ENCODE data around the gene DENND4A.

DNA sequence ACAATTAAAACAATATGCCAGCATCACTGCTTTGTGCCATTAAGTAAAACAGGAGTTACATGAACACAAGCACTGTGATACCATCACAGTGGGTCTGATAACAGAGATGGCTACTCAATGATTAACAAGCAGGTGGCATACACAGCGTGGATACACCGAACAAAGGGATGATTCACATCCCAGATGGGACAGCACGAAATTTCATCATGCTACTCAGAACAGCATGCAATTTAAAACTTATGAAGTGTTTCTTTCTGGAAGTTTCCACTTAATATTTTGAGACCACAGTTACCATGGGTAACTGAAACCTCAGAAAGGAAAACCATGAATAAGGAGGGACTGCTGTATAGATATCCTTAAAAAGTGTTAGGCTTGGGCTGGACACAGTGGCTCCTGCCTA is 125.8 kb downstream of the DENND4A start:
- no peak for TF ChIP-seq GLIS3 (CRISPR knock-in tag; IDR thresholded peaks at IDR 0.05)
- TF ChIP-seq ESRRG (CRISPR knock-in tag; IDR thresholded peaks at IDR 0.05) = no peak
- TF ChIP-seq ZNF565 (CRISPR knock-in tag; conservative IDR thresholded peaks at IDR 0.05; ENCODE audit: low read depth) = no peak
- TF ChIP-seq OSR1 (CRISPR knock-in tag; IDR thresholded peaks at IDR 0.05) = no peak
- TF ChIP-seq, protein P1, sequence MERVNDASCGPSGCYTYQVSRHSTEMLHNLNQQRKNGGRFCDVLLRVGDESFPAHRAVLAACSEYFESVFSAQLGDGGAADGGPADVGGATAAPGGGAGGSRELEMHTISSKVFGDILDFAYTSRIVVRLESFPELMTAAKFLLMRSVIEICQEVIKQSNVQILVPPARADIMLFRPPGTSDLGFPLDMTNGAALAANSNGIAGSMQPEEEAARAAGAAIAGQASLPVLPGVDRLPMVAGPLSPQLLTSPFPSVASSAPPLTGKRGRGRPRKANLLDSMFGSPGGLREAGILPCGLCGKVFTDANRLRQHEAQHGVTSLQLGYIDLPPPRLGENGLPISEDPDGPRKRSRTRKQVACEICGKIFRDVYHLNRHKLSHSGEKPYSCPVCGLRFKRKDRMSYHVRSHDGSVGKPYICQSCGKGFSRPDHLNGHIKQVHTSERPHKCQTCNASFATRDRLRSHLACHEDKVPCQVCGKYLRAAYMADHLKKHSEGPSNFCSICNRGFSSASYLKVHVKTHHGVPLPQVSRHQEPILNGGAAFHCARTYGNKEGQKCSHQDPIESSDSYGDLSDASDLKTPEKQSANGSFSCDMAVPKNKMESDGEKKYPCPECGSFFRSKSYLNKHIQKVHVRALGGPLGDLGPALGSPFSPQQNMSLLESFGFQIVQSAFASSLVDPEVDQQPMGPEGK (CRISPR knock-in tag; IDR thresholded peaks at IDR 0.05; ENCODE audit: borderline replicate concordance) = no peak
- no peak for TF ChIP-seq RARB (CRISPR knock-in tag; IDR thresholded peaks at IDR 0.05)
- no peak for TF ChIP-seq ZFP3 (CRISPR knock-in tag; IDR thresholded peaks at IDR 0.05)
- TF ChIP-seq, protein P2, sequence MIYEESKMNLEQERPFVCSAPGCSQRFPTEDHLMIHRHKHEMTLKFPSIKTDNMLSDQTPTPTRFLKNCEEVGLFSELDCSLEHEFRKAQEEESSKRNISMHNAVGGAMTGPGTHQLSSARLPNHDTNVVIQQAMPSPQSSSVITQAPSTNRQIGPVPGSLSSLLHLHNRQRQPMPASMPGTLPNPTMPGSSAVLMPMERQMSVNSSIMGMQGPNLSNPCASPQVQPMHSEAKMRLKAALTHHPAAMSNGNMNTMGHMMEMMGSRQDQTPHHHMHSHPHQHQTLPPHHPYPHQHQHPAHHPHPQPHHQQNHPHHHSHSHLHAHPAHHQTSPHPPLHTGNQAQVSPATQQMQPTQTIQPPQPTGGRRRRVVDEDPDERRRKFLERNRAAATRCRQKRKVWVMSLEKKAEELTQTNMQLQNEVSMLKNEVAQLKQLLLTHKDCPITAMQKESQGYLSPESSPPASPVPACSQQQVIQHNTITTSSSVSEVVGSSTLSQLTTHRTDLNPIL (CRISPR knock-in tag; IDR thresholded peaks at IDR 0.05; ENCODE audit: low read depth) = no peak
- TF ChIP-seq, protein P3, sequence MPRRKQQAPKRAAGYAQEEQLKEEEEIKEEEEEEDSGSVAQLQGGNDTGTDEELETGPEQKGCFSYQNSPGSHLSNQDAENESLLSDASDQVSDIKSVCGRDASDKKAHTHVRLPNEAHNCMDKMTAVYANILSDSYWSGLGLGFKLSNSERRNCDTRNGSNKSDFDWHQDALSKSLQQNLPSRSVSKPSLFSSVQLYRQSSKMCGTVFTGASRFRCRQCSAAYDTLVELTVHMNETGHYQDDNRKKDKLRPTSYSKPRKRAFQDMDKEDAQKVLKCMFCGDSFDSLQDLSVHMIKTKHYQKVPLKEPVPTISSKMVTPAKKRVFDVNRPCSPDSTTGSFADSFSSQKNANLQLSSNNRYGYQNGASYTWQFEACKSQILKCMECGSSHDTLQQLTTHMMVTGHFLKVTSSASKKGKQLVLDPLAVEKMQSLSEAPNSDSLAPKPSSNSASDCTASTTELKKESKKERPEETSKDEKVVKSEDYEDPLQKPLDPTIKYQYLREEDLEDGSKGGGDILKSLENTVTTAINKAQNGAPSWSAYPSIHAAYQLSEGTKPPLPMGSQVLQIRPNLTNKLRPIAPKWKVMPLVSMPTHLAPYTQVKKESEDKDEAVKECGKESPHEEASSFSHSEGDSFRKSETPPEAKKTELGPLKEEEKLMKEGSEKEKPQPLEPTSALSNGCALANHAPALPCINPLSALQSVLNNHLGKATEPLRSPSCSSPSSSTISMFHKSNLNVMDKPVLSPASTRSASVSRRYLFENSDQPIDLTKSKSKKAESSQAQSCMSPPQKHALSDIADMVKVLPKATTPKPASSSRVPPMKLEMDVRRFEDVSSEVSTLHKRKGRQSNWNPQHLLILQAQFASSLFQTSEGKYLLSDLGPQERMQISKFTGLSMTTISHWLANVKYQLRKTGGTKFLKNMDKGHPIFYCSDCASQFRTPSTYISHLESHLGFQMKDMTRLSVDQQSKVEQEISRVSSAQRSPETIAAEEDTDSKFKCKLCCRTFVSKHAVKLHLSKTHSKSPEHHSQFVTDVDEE (CRISPR knock-in tag; IDR thresholded peaks at IDR 0.05) = no peak
- TF ChIP-seq TCF4 (CRISPR knock-in tag; IDR thresholded peaks at IDR 0.05; ENCODE audit: borderline replicate concordance) = no peak
- TF ChIP-seq BACH2 (CRISPR knock-in tag; IDR thresholded peaks at IDR 0.05; ENCODE audit: borderline replicate concordance) = no peak
- TF ChIP-seq SNAI2 (CRISPR knock-in tag; IDR thresholded peaks at IDR 0.05) = no peak

Data from SK-N-SH treated with all-trans-retinoic acid at 6 μM for 48 hours (cell line).